HepG2 (cell line): ENCODE results near the gene IGF2. TPM values are rescaled to one million over a fixed set of nuclear protein-coding genes. Genes with fewer than 3 reads are reported as not detected.

Source experiments
- BORCS8-MEF2B ChIP-seq: sonication (generic); formaldehyde crosslinking; IDR thresholded peaks from 2 replicates; pipeline ENCODE4 v1.8.0; 2022; ENCODE audit warnings: mild to moderate bottlenecking, missing genetic modification reagents
- CBX2 ChIP-seq, 2 experiments: fragments of 200-600 bp in 1 of 2; sonication (generic); formaldehyde crosslinking in 1 of 2; IDR thresholded peaks; 2 replicates each; pipeline versions ENCODE4 v1.7.0 to v1.8.1; 2018 to 2022; ENCODE audit warnings: low read depth in 2 of 2, low read length in 1 of 2, mild to moderate bottlenecking in 1 of 2, missing genetic modification reagents in 1 of 2
- CHD4 ChIP-seq: fragments of 200-600 bp; sonication (generic); IDR thresholded peaks from 2 replicates; pipeline ENCODE4 v1.7.0; 2017; ENCODE audit warnings: mild to moderate bottlenecking, low read length, borderline replicate concordance
- EZH2 ChIP-seq: conservative IDR thresholded peaks from 2 replicates; pipeline ENCODE4 v1.6.1; 2012; ENCODE audit warnings: mild to moderate bottlenecking, low read depth, low read length, moderate library complexity
- KDM4B ChIP-seq: sonication (generic); formaldehyde crosslinking; IDR thresholded peaks from 2 replicates; pipeline ENCODE4 v1.4.0; 2020; ENCODE audit warnings: missing genetic modification reagents
- MEF2D ChIP-seq: sonication (generic); formaldehyde crosslinking; IDR thresholded peaks from 2 replicates; pipeline ENCODE4 v1.5.1; 2020; ENCODE audit warnings: mild to moderate bottlenecking, missing genetic modification reagents
- NFE2L2 ChIP-seq: fragments of 150-350 bp; IDR thresholded peaks from 2 replicates; pipeline ENCODE4 v1.6.1; 2014; ENCODE audit warnings: low read length
- PAF1 ChIP-seq: IDR thresholded peaks from 2 replicates; pipeline ENCODE4 v1.6.1; 2016; ENCODE audit warnings: missing genetic modification reagents, missing compliant biosample characterization
- ZNF101 ChIP-seq: sonication (generic); formaldehyde crosslinking; IDR thresholded peaks from 2 replicates; pipeline ENCODE4 v1.4.0; 2020; ENCODE audit warnings: mild to moderate bottlenecking, low read depth, missing genetic modification reagents, borderline replicate concordance
- ZNF33A ChIP-seq: sonication (generic); formaldehyde crosslinking; IDR thresholded peaks from 2 replicates; pipeline ENCODE4 v1.5.1; 2020; ENCODE audit warnings: missing genetic modification reagents, mild to moderate bottlenecking, moderate library complexity, borderline replicate concordance
- ZNF350 ChIP-seq: sonication (generic); formaldehyde crosslinking; IDR thresholded peaks from 2 replicates; pipeline ENCODE4 v1.4.0; 2020; ENCODE audit warnings: mild to moderate bottlenecking, low read depth, missing genetic modification reagents, borderline replicate concordance
- polyA plus RNA-seq, 8 experiments: library from polyadenylated mRNA; depleted of rRNA in 3 of 8; stranded (reverse) in 7 of 8; unstranded in 1 of 8; fragments of >200 nt; fragmentation: Illumina TruSeq in 4 of 8; extraction: Trizol in 4 of 8; gene quantifications; 2 replicates each; pipeline versions ENCODE4 v1.2.1 to v1.2.3, GENCODE V29; 2011 to 2016; ENCODE audit warnings: low read depth in 4 of 8, missing spikeins in 1 of 8, mixed read lengths in 1 of 8; ENCODE audit not compliant: insufficient read depth in 1 of 8
- total RNA-seq, 5 experiments: library from RNA; depleted of rRNA; stranded (reverse); fragments of >200 nt; fragmentation: Illumina TruSeq; extraction: Trizol; gene quantifications; 2 replicates each; pipeline ENCODE4 v1.2.3, GENCODE V29; 2016; ENCODE audit warnings: low read depth in 1 of 5
- TF ChIP-seq, protein P1 (sequence below), 2 experiments: IDR thresholded peaks; 2 replicates each; pipeline ENCODE4 v1.6.1; 2011 to 2012; ENCODE audit warnings: low read length in 2 of 2, borderline replicate concordance in 1 of 2, low read depth in 1 of 2, mild to moderate bottlenecking in 1 of 2, moderate library complexity in 1 of 2
- TF ChIP-seq, protein P2 (sequence below): sonication (generic); formaldehyde crosslinking; IDR thresholded peaks from 2 replicates; pipeline ENCODE4 v1.4.0; 2020; ENCODE audit warnings: missing genetic modification reagents
- TF ChIP-seq, protein P3 (sequence below): sonication (generic); formaldehyde crosslinking; IDR thresholded peaks from 2 replicates; pipeline ENCODE4 v1.4.0; 2020; ENCODE audit warnings: missing genetic modification reagents
- TF ChIP-seq, protein P4 (sequence below): sonication (generic); formaldehyde crosslinking; IDR thresholded peaks from 2 replicates; pipeline ENCODE4 v1.4.0; 2020; ENCODE audit warnings: missing genetic modification reagents, borderline replicate concordance
- TF ChIP-seq, protein P5 (sequence below): sonication (generic); formaldehyde crosslinking; IDR thresholded peaks from 2 replicates; pipeline ENCODE4 v1.5.0; 2020; ENCODE audit warnings: mild to moderate bottlenecking, missing genetic modification reagents, moderate library complexity

IGF2 gene
- total and polyA plus RNA-seq, 2 of the 13 experiments (the other 11 are each of a cell fraction or from before 2014, with no cell fraction given), result 79.1 to 254 TPM

DNA sequence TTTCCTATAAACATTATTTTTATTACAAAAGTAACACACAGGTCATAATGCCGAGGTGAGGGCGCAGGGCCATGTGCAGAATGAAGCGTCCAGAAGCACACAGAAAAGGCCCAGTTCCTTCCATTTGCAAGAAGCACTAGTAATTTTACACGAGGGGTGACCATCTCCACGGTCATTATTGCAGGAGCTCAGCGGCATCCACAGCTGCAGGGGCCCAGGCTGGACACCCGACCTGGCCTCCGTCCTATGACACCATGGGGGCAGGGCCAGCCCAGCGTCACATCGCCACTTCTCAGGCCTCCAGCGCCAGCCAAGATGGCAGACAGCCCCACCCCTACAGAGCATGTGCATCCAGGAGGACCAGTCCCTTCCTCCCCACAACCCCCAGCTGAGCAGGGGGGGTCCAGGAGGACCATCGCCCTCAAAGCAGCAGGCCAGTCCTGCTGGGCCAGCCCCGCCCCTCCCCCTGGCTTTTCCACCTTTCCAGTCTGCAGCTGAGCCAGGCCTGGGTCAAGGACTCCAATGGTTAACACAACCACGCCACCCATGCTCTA lies 3.5 kb downstream of the IGF2 start (continued):
- TF ChIP-seq, protein P1, sequence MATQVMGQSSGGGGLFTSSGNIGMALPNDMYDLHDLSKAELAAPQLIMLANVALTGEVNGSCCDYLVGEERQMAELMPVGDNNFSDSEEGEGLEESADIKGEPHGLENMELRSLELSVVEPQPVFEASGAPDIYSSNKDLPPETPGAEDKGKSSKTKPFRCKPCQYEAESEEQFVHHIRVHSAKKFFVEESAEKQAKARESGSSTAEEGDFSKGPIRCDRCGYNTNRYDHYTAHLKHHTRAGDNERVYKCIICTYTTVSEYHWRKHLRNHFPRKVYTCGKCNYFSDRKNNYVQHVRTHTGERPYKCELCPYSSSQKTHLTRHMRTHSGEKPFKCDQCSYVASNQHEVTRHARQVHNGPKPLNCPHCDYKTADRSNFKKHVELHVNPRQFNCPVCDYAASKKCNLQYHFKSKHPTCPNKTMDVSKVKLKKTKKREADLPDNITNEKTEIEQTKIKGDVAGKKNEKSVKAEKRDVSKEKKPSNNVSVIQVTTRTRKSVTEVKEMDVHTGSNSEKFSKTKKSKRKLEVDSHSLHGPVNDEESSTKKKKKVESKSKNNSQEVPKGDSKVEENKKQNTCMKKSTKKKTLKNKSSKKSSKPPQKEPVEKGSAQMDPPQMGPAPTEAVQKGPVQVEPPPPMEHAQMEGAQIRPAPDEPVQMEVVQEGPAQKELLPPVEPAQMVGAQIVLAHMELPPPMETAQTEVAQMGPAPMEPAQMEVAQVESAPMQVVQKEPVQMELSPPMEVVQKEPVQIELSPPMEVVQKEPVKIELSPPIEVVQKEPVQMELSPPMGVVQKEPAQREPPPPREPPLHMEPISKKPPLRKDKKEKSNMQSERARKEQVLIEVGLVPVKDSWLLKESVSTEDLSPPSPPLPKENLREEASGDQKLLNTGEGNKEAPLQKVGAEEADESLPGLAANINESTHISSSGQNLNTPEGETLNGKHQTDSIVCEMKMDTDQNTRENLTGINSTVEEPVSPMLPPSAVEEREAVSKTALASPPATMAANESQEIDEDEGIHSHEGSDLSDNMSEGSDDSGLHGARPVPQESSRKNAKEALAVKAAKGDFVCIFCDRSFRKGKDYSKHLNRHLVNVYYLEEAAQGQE (IDR thresholded peaks at IDR 0.05; ENCODE audit: borderline replicate concordance in 1 of 2, low read depth in 1 of 2, low read length in 2 of 2), result no peak
- TF ChIP-seq ZNF350 (CRISPR knock-in tag), result peak; percentile 26
- TF ChIP-seq, protein P2, sequence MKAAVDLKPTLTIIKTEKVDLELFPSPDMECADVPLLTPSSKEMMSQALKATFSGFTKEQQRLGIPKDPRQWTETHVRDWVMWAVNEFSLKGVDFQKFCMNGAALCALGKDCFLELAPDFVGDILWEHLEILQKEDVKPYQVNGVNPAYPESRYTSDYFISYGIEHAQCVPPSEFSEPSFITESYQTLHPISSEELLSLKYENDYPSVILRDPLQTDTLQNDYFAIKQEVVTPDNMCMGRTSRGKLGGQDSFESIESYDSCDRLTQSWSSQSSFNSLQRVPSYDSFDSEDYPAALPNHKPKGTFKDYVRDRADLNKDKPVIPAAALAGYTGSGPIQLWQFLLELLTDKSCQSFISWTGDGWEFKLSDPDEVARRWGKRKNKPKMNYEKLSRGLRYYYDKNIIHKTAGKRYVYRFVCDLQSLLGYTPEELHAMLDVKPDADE (CRISPR knock-in tag), result peak; percentile 88
- TF ChIP-seq, protein P3, sequence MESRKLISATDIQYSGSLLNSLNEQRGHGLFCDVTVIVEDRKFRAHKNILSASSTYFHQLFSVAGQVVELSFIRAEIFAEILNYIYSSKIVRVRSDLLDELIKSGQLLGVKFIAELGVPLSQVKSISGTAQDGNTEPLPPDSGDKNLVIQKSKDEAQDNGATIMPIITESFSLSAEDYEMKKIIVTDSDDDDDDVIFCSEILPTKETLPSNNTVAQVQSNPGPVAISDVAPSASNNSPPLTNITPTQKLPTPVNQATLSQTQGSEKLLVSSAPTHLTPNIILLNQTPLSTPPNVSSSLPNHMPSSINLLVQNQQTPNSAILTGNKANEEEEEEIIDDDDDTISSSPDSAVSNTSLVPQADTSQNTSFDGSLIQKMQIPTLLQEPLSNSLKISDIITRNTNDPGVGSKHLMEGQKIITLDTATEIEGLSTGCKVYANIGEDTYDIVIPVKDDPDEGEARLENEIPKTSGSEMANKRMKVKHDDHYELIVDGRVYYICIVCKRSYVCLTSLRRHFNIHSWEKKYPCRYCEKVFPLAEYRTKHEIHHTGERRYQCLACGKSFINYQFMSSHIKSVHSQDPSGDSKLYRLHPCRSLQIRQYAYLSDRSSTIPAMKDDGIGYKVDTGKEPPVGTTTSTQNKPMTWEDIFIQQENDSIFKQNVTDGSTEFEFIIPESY (CRISPR knock-in tag), result peak; percentile 63; the same call in 1 of the 2 replicates
- TF ChIP-seq EZH2, result no peak
- TF ChIP-seq CHD4, result no peak
- TF ChIP-seq, protein P4, sequence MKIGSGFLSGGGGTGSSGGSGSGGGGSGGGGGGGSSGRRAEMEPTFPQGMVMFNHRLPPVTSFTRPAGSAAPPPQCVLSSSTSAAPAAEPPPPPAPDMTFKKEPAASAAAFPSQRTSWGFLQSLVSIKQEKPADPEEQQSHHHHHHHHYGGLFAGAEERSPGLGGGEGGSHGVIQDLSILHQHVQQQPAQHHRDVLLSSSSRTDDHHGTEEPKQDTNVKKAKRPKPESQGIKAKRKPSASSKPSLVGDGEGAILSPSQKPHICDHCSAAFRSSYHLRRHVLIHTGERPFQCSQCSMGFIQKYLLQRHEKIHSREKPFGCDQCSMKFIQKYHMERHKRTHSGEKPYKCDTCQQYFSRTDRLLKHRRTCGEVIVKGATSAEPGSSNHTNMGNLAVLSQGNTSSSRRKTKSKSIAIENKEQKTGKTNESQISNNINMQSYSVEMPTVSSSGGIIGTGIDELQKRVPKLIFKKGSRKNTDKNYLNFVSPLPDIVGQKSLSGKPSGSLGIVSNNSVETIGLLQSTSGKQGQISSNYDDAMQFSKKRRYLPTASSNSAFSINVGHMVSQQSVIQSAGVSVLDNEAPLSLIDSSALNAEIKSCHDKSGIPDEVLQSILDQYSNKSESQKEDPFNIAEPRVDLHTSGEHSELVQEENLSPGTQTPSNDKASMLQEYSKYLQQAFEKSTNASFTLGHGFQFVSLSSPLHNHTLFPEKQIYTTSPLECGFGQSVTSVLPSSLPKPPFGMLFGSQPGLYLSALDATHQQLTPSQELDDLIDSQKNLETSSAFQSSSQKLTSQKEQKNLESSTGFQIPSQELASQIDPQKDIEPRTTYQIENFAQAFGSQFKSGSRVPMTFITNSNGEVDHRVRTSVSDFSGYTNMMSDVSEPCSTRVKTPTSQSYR (CRISPR knock-in tag), result peak; percentile 44; the same call in 1 of the 2 replicates
- TF ChIP-seq MEF2D (CRISPR knock-in tag), result no peak
- TF ChIP-seq CBX2 (IDR thresholded peaks at IDR 0.05; ENCODE audit: low read depth, low read length), result no peak
- TF ChIP-seq CBX2 (CRISPR knock-in tag; IDR thresholded peaks at IDR 0.05; ENCODE audit: low read depth), result no peak
- no peak; the same call in 1 of the 2 replicates for TF ChIP-seq BORCS8-MEF2B (CRISPR knock-in tag)
- no peak for TF ChIP-seq NFE2L2
- TF ChIP-seq, protein P5, sequence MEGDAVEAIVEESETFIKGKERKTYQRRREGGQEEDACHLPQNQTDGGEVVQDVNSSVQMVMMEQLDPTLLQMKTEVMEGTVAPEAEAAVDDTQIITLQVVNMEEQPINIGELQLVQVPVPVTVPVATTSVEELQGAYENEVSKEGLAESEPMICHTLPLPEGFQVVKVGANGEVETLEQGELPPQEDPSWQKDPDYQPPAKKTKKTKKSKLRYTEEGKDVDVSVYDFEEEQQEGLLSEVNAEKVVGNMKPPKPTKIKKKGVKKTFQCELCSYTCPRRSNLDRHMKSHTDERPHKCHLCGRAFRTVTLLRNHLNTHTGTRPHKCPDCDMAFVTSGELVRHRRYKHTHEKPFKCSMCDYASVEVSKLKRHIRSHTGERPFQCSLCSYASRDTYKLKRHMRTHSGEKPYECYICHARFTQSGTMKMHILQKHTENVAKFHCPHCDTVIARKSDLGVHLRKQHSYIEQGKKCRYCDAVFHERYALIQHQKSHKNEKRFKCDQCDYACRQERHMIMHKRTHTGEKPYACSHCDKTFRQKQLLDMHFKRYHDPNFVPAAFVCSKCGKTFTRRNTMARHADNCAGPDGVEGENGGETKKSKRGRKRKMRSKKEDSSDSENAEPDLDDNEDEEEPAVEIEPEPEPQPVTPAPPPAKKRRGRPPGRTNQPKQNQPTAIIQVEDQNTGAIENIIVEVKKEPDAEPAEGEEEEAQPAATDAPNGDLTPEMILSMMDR (CRISPR knock-in tag), result no peak
- no peak for TF ChIP-seq ZNF101 (CRISPR knock-in tag)
- no peak for TF ChIP-seq KDM4B (CRISPR knock-in tag)
- no peak for TF ChIP-seq ZNF33A (CRISPR knock-in tag)
- TF ChIP-seq PAF1 (CRISPR knock-in tag), result no peak; the same call in none of the 2 replicates
